Muscle layer of duodenum (tissue), 2 donors: Measurements from ENCODE around the gene AKAP3.

ENCODE experiments used
- H3K27ac ChIP-seq: one replicate; pipeline ENCODE4 v1.7.0; 2013; ENCODE audit warnings: mild to moderate bottlenecking, low read length
- H3K27me3 ChIP-seq: one replicate; pipeline ENCODE4 v1.7.0; 2013; ENCODE audit warnings: low read depth, mild to moderate bottlenecking, control low read depth, low read length
- H3K36me3 ChIP-seq, 2 donors: one replicate each; pipeline ENCODE4 v1.7.0; 2013; ENCODE audit warnings: low read length in 2 of 2, control low read depth in 1 of 2, mild to moderate bottlenecking in 1 of 2; ENCODE audit not compliant: insufficient read depth in 2 of 2, control insufficient read depth in 1 of 2
- H3K4me1 ChIP-seq, 2 donors: one replicate each; pipeline ENCODE4 v1.7.0; 2013; ENCODE audit warnings: low read length in 2 of 2, mild to moderate bottlenecking in 2 of 2, control low read depth in 1 of 2, moderate library complexity in 1 of 2; ENCODE audit not compliant: insufficient read depth in 2 of 2, control insufficient read depth in 1 of 2
- H3K4me3 ChIP-seq, 2 donors: one replicate each; pipeline ENCODE4 v1.7.0; 2013; ENCODE audit warnings: low read length in 2 of 2, low read depth in 1 of 2, mild to moderate bottlenecking in 1 of 2
- H3K9me3 ChIP-seq, 2 donors: one replicate each; pipeline ENCODE4 v1.7.0; 2013; ENCODE audit warnings: low read length in 2 of 2, control low read depth in 1 of 2, mild to moderate bottlenecking in 1 of 2; ENCODE audit not compliant: control insufficient read depth in 1 of 2
- donor health status: healthy.

Gene AKAP3

DNA sequence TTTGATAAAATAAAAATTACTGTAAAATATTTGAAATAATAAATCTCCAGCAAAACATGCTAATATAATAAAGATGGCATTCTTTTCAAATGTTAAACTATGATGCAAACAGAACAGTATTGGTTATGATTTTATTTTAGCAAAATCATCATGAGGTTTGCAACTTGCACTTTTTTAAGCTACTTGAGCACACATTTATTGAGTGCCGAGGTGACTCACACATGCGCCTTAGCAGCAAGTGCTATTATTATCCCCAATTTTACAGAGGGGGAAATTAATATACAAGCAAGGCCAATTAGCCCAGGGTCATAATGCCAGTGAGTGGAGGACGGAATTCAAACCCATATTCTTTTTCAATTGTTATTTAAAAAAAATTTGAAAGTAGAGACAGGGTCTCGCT is 79.6 kb downstream of the AKAP3 start:
- Histone ChIP-seq H3K4me3 (no peak overlapping the region), H3K9me3 (no peaks in the 10 kb centered on the region), H3K27ac (no peak overlapping the region), H3K27me3 (no peaks in the 10 kb centered on the region), H3K4me1 (no peaks in the 10 kb centered on the region), H3K36me3 (no peaks in the 10 kb centered on the region)

DNA sequence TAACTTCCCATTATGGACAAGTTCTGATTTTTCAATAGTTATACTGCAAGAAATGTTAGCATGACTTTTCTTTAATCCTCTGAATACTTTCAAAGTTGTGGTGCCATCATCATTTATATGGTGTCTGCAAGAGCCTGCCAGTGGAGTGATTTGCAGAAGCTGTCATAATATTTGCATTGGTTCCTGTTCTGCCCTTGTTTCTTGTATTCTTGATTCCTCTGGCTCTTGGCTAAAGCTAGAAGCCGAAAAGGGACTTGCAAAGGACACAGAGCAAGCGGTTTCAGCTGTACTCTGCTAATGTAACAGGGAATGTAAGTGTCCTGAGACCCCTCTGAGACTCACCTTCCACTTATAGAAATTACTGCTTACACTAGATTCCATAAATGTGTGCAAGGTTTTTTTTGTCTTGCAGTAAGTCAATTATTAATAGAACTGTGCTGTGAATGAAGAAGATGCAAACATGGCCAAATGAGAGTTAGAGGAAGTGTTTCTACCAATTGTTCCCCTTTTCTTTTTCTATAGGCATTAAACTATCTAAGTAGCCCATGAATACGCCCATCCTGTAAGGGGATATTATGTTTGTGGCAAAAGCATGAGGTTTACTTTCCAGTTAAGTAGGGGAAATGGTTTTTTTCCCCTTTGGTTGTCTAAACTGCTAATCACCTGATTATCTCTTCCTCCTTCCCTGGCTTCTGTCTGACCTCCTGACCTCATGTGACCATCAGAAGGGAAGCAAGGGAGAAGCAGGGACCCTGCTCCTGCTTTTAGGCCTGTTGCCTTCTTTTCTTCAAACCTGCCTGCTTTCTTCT is 81.6 kb downstream of the AKAP3 start:
- Histone ChIP-seq H3K27ac (no peak overlapping the region), H3K27me3 (no peaks in the 10 kb centered on the region), H3K9me3 (no peaks in the 10 kb centered on the region), H3K36me3 (no peaks in the 10 kb centered on the region), H3K4me1 (peaks cover 0 to 7% of the 10 kb centered on the region in 2 donors), H3K4me3 (no peak overlapping the region)

DNA sequence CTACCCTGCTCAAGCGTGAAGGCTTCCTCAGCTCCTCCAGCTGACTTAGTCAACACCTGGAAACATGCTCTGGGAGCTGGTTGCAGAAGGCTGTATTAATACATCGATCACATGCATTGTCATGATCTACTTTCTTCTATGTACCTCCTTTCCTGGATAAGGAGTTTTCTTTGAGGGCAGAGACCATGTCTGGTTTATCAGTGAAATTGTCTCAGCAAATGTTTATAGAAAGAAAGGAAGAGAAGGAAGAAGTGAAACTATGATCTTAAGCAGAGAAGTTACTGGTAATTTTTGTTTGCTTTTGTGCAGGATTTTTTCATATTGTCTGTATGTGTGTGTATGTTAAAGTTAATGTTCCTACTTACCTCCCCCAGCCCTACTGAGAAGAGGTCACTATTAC is 82.4 kb downstream of the AKAP3 start:
- H3K27ac ChIP-seq: no peak overlapping the region
- peaks cover 0 to 15% of the 10 kb centered on the region in 2 donors for H3K4me1 ChIP-seq
- no peaks in the 10 kb centered on the region for H3K9me3 ChIP-seq
- no peaks in the 10 kb centered on the region for H3K36me3 ChIP-seq
- no peak overlapping the region for H3K4me3 ChIP-seq
- no peaks in the 10 kb centered on the region for H3K27me3 ChIP-seq
